Cardiac muscle cell (in vitro differentiated cells and primary cell): ENCODE measurements around the gene UNC5B. TPM values are rescaled to one million over a fixed set of nuclear protein-coding genes. Genes with fewer than 3 reads are reported as not detected.
A peak's percentile ranks its signal among the peaks of the same experiment; 100 is the strongest.

Experiments
- DNase-seq, 2 donors: peaks; one replicate each; pipeline versions ENCODE4 v3.0.0 to v3.0.0-alpha.2; 2010 to 2017; ENCODE audit warnings: low read depth in 1 of 2, low spot score in 1 of 2
- H3K27ac ChIP-seq: fragments of 200-600 bp; sonication (generic); 2 replicates; pipeline ENCODE4 v1.5.1; 2016
- H3K27me3 ChIP-seq: fragments of 200-600 bp; sonication (generic); 2 replicates; pipeline ENCODE4 v1.6.0; 2016; ENCODE audit warnings: control low read depth
- H3K36me3 ChIP-seq: fragments of 200-600 bp; sonication (generic); 2 replicates; pipeline ENCODE4 v1.5.1; 2016; ENCODE audit warnings: control low read depth
- H3K4me1 ChIP-seq: fragments of 200-600 bp; sonication (generic); 2 replicates; pipeline ENCODE4 v1.8.1; 2017; ENCODE audit warnings: low read depth, mild to moderate bottlenecking, mixed run types
- H3K4me3 ChIP-seq: fragments of 200-600 bp; sonication (generic); 2 replicates; pipeline ENCODE4 v1.5.1; 2016; ENCODE audit warnings: mild to moderate bottlenecking
- H3K9me3 ChIP-seq: fragments of 200-600 bp; sonication (generic); 2 replicates; pipeline ENCODE4 v1.5.1; 2017; ENCODE audit warnings: low read depth, mild to moderate bottlenecking, control low read depth
- CTCF ChIP-seq: IDR thresholded peaks from 2 replicates; pipeline ENCODE4 v1.5.1; 2012; ENCODE audit warnings: low read depth, mild to moderate bottlenecking, low read length
- polyA plus RNA-seq: library from polyadenylated mRNA; unstranded; fragments of >200 nt; fragmentation: Nextera tagmentation; extraction: Ambion mirVana; gene quantifications from 2 replicates; pipeline ENCODE4 v1.2.1, GENCODE V29; 2016
- total RNA-seq: library from RNA; depleted of rRNA; stranded (reverse); fragments of >200 nt; gene quantifications from 2 replicates; pipeline ENCODE4 v1.2.3, GENCODE V29; 2016

UNC5B gene
- total and polyA plus RNA-seq, 2 experiments from 2014 or later: 73.3 to 172 TPM

DNA sequence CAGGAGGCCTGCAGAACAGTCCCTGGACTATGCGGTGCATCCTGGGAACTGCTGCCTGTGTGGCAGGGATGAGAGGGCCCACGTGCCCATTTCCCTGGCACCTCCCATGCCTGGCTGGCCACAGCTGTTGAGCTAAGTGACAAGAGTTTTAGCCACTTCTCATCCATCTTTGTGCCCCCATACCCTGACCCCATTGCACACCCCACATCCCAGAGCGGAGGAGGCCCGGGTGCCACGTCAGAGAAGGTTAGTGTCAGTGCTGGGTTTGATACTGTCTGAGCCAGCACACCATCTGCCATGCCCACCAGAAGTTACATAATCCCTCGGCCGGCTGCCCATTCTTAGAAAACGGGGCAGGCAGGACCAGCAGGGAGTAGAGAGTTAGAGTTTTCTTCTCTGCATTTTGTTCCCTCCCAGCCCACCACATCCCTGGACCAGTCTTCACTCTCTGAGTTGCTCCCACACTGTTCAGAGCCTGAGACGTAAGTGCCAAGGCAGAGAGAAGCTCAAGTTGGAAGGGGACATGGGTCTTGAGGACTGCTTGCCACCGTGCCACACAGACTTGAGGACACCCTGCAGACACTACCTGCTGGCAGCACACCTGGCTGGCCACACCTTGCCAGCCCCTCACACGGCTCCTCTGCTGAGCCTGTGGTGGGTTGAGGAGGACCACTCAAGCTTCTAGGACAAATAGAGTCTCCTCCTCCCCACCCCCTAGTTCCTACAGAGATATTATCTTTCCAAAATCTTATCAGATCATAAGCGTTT lies 13.1 kb downstream of the UNC5B start:
- DNase-seq: no peak
- Histone ChIP-seq H3K27me3 (no peaks in the 10 kb centered on the region), H3K9me3 (no peaks in the 10 kb centered on the region), H3K4me1 (peaks cover 63% of the 10 kb centered on the region), H3K27ac (peak overlapping the region; percentile 25), H3K36me3 (no peaks in the 10 kb centered on the region), H3K4me3 (no peak overlapping the region)
- TF ChIP-seq CTCF: no peak

DNA sequence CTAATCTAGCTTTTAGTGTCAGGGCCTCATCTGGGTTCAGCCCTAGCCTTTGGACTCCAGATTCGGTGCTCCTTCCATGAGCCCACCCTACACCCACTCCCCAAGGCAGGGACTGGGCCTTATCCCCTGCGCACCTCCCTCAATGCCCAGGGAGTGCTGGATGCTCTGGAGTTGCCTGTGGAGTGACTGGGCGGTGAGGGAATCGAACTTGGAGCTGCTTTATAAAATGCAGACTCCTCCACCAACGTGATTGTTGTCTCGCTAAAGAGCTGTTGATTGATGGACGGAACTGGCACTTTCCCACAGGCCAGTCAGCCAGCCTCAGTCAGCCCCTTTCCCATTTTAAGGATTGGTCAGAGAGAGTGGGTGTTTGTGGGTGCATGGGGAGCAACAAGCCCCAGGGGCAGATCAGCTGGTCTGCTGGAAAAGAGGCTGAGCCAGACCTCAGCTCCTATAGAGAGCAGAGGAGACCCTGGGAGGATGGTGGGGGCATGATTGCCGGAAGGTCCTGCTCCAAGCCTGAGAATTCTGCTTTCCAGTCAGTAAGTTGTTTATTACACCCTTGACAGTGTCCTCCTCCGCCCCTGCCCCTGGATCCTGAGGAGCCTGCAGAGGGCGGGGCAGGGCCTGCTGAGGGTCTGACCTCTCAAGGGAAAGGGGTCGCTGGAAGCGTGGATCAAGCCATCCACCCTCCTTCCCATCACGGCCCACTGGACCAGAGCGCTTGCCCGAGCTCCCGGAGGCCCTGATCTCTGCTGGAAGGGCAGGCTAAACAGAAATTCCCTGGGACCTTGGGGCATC lies 16.7 kb downstream of the UNC5B start:
- H3K4me3 ChIP-seq: no peak overlapping the region

DNA sequence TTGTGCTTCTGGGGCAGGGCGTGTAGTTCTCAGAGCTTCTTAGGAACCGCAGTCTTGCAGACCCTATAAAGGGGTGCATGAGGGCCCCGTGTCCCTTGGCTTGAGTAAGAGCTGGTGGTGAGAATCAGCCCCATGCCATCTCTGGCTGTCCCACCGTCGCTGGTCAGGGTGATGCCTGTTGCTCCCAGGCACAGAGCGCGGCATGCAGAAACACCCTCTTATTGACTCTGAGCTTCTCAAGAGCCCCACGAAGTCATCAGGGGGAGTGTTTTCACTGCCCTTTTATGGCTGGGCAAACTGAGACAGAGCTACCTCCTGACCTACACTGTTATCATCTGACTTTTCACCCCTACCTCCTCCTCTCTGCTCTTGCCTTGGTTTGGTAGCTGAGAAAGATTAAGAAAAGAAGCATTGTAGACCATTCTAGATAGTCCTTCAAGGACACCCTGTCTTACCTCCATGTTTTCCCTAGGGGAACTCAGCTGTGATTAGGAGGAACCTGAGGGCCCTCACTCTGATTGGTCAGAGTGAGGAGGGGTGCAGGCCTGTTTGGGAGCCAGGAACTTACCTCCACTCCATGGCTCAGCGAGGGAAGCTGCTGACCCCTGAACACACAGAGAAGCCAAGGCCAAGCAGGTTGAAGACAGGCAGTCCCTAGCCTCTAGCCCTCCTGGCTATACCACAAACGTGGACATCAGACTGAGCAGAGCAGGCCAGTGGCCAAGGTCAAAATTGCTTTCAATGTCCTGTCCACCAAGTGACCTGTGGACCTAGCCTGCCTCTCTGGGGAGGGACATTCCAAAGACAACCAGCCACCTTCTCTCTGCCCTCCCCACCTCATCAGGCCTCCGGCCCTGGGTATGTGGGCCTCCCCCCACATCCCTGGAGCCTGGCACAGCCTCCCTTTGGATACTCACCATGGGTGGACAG lies 17.6 kb downstream of the UNC5B start:
- peaks cover 74% of the 10 kb centered on the region for H3K4me1 ChIP-seq

More for the DNA sequence above, 16.7 kb downstream of the UNC5B start:
- Histone ChIP-seq H3K27me3 (no peaks in the 10 kb centered on the region), H3K9me3 (no peaks in the 10 kb centered on the region), H3K27ac (peak overlapping the region; percentile 99), H3K4me1 (peaks cover 66% of the 10 kb centered on the region), H3K36me3 (no peaks in the 10 kb centered on the region)
- TF ChIP-seq CTCF: no peak
- DNase-seq: no peak

DNA sequence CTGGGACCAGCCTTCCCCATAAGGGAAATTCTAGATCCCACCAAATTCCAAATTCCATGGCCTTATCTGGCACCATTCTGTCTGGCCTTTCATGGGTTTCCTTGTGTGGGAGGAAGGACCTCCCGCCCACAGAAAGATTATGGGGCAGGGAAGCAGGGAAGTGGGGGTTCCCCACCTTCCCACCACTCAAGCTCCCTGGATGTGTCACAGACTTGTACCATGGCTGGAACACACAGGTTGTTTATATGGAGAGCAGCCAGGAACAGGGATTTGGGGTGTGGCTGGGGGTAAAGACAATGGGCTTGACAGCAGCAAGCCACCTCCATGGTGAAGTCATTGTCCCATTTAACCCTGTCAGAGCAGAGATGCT lies 18.3 kb downstream of the UNC5B start:
- H3K4me3 ChIP-seq: no peak overlapping the region
- no peaks in the 10 kb centered on the region for H3K9me3 ChIP-seq
- no peaks in the 10 kb centered on the region for H3K36me3 ChIP-seq
- H3K27me3 ChIP-seq: no peaks in the 10 kb centered on the region
- TF ChIP-seq CTCF: no peak
- peak in 1 of 2 donors; percentile 65 for DNase-seq
- peaks cover 80% of the 10 kb centered on the region for H3K4me1 ChIP-seq
- peak overlapping the region; percentile 99 for H3K27ac ChIP-seq

More for the DNA sequence above, 17.6 kb downstream of the UNC5B start:
- H3K27me3 ChIP-seq: no peaks in the 10 kb centered on the region
- no peaks in the 10 kb centered on the region for H3K9me3 ChIP-seq
- no peak for TF ChIP-seq CTCF
- H3K4me3 ChIP-seq: no peak overlapping the region
- no peaks in the 10 kb centered on the region for H3K36me3 ChIP-seq
- peak overlapping the region; percentile 99 for H3K27ac ChIP-seq
- DNase-seq: peak in 1 of 2 donors; percentile 85

- DNase-seq: no peak
- H3K27ac ChIP-seq: peak overlapping the region; percentile 99
- peaks cover 86% of the 10 kb centered on the region for H3K4me1 ChIP-seq
- H3K4me3 ChIP-seq: no peak overlapping the region
- no peaks in the 10 kb centered on the region for H3K27me3 ChIP-seq
- TF ChIP-seq CTCF: no peak
- no peaks in the 10 kb centered on the region for H3K36me3 ChIP-seq
- no peaks in the 10 kb centered on the region for H3K9me3 ChIP-seq
These were observed 18.8 kb downstream of the UNC5B start for GRCh38 chr10:71231206-71231605.
